CD4-positive, alpha-beta T cell treated with Interleukin-2 at 100 ng/mL for 4 hours (primary cell): ENCODE data around the gene SLAMF1.
"Not testable (repeated sequence)": the region's sequence is repeated elsewhere in the genome, so short reads cannot be mapped to it uniquely, and the experiment has no call there.

ENCODE experiments used
- DNase-seq: peaks from one replicate; pipeline ENCODE4 v3.0.0-alpha.2; 2020; ENCODE audit warnings: low spot score

SLAMF1 gene

DNA sequence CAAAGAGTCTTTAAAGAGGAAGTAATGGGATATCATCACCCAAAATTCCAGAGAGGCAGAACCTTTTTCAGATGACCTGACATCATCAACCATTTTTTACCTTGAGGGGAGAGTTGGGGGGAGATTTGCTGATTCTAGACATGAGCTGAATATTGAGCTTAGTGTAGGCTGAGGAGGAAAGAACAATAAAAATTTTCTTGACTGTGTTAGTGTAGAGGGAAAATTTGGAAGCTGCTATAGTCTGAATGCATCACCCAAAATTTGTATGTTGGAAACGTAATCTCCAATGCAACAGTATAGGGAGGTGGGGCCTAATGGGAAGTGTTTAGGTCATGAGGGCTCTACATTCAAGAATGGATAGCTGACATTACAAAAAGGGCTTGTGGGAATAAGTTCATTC, 49.8 kb downstream of the SLAMF1 start:
- no peak for DNase-seq

DNA sequence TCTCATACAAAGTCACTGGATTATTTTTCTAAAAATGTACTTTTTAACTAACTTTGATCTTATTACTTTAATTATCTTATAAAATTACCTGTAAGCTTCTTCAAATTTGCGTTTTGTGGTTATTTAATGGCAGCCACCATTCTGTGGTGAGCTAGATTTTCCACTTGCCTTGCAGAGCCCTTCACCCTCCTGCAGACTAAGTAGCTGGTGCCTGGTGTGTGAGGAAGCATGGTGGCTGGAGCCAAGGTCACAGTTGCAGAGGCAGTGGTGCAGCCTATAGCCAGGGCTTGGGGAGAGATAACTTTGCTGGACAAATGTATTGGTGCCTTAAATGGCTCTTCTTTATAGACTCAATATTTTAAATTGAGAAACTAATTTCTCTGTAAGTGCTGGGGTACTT, 56.4 kb downstream of the SLAMF1 start:
- no peak for DNase-seq

DNA sequence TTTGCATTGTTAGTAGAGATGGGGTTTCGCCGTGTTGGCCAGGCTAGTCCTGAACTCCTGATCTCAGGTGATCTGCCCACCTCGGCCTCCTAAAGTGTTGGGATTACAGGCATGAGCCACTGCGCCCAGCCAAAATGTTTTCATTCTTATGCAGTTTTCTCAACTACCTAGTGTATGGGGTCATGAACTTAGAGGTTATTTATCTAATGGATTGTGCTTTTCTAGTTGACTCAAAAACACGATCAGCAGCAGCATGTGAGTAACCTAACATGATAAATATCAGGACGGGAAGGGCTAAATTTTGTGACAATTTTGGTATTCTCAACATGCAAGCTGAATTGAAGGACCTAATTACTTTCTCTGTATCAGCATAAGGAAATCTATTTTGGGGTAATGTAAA, 58.4 kb downstream of the SLAMF1 start:
- no peak for DNase-seq

DNA sequence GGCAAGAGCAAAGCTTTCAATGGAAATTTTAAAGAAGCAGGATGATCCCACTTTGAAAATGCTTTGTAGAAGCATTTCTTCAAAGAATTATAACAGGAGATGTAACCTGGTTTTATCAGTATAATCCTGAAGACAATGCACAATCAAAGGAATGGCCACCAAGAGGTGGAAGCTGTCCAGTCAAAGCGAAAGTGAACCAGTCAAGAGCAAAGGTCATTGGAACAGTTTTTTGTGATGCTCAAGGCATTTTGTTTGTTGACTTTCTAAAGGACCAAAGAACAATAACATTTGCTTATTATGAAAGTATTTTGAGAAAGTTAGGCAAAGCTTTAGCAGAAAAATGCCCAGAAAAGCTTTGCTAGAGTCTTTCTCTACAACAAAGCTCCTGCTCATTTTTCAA, 62.1 kb downstream of the SLAMF1 start:
- DNase-seq: no peak

DNA sequence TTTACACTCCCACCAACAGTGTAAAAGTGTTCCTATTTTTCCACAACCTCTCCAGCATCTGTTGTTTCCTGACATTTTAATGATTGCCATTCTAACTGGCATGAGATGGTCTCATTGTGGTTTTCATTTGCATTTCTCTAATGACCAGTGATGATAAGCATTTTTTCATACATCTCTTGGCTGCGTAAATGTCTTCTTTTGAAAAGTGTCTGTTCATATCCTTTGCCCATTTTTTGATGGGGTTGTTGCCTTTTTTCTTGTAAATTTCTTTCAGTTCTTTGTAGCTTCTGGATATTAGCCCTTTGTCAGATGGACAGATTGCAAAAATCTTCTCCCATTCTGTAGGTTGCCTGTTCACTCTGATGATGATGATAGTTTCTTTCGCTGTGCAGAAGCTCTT, 63.9 kb downstream of the SLAMF1 start:
- DNase-seq: not testable (repeated sequence)

DNA sequence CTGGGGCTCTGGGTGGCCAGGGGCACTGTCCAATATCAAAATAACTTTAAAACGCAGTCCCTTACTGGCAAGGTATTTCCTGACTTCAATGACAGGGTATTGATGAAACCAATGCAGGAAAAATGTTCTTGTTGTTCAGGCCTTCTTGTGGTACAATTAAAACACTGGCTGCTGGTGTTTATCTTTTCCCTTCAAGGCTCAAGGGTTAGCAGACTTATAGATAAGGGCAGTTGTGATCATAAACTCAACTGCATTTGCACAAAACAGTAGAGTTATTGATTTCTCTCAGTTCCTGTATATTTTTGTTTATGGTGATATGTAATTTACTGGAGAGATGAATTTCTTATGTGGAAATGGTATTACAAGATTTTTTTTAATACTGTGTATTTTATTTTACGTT, 64.9 kb downstream of the SLAMF1 start:
- DNase-seq: no peak

DNA sequence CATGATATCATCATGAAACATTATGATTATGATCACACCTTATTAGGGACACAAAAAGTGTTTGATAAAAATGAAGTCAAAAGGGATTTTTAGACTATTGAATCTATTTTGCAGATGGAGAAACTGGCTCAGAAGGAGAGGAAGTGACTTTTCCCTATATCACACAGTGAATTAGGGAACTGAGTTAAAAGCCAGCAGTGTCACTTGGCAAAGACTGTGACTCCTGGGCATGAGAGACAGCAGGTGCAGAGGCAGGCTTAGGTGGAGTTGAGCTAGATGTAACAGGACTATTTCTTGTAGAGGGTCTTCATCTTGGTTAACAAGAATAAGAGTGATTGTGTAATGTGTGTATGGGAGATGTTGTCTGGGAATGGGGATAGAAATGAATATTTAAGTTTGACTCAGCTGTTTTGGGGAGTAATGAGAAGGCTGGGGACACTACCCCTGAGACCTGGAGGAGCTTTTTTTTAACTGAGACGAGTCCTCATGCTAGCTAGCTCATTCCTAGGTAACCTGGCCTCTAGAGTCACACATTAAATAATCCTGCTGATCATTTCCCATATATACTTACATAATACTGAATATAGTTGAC, 66.5 kb downstream of the SLAMF1 start:
- DNase-seq: no peak

DNA sequence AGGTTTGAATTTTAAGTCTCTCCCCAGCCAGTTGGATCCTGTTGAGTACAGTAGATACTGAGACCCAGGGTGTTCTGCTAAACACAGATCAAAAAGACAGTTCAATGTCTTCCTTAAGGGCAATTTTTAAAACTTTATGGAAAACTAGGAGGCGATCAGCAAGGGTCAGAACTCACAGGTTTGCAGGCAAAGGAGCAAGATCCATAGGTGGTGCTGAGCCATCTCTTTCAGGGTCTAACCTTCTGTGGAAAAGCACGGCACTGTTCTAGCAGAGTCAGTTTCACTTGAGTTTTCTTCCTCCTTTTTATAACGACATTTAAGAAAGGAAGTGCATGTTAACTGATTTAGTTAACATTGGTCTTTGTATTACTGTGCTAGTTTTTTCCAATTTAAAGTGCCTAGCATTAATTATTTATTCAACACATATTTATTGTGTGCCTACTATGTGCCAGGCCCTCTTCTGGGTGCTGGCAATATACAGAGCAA, 67.6 kb downstream of the SLAMF1 start, which contains the start of gene CD84:
TSS of gene CD84 (minus strand) at position 281 of the 486 bp plus-strand sequence. CDS start at position 222, 59 bp downstream.
- no peak for DNase-seq

DNA sequence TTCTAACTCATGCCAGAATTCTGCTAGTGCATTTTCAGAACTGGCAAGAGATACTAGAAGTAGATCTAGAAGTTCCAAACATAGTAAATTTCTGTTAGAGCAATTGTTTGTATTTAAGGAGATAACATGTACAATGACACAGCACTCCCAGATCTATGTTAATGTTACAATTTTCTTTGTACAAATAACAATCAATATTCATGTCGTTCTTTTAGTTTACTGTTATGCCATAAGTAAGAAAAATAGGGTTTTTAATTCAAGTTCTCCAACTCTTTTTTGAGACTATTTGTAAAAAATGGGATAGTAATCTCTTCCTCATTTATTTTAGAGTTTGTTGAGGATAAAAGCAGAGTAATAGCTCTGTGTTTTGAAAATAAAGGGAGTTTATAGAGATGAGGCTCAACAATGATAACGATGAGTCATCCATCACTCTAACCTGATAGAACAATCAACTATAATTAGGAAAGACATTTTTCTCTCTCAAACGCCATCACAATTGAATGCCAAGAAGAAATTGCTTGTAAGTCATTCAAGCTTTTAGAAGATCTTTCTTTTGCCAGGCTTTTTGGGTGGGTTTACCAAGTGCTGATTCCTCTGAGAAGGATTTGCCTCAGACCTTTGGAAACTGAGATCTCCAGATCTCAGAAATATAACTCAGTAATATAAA, 68.2 kb downstream of the SLAMF1 start:
- peak; percentile 47 for DNase-seq

DNA sequence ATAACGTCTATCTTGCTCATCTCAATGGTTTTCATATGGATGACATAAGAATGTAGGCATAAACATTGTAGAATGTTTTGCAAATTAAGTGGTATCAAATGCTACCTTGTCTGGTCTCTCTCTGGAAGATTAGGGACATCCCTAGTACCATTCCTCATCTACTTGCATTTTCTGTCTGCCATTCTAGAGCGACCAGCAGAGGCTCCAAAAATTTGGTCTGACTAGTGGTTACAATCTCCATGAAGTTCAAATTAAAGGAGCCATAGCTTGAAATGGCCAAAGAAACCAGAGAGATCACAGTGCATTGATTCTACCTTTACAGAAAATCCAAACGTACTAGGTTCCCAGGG, 68.7 kb downstream of the SLAMF1 start:
- no peak for DNase-seq

DNA sequence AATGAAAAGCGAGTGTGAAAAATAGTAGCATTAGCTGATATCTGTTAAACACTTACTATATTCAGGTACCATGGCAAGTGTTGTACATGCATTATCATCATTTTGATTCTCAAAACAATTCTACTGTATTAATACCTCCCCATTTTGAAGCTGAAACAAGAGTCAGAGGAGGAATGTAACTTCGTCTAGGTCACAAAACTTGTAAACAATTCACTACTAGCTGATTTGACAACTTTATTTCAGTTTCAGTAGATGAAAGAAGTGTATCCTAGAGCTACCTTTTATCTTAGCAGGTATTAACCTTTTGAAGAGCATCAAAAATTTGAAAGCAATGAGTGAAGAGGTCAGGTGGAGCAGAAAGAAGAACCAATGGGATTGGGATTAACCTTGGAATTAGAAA, 69.2 kb downstream of the SLAMF1 start:
- DNase-seq: no peak

DNA sequence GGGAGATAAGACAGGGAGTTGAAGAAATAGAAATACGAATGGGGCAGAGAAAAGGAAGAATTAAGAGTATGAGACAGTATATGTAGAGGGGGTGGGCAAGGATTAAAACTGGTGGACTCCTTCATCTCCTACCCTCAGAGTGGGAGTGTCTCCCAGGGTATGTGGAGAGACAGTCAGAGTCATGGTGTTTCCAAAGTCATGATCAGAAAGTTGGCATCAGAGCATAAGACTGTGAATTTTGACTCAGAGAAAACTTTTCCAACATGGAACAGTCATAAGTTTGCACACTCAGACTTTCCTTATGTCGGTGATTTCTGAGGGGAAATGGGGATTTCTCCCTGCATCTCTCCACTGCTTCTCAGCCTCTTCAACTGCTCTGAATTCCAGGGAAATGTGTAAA, 70.0 kb downstream of the SLAMF1 start:
- DNase-seq: no peak

DNA sequence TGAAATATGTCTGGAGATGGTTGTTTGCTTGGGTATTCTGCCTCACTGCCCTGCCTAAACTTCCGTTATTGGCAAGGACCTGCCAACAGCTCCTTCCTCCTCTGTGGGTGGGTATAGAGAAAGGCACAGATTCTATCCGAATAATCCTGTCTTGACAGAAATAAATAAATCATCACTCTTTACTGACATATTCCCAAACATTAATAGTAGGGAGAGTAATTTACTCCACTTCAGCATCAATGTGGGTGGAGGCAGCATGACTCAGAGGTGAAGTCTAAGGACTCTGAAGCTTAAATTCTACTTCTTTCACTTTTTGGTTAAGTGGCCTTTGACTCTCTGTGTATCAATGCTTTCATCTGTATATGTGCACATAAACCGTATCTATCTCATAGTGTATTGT, 70.5 kb downstream of the SLAMF1 start:
- peak; percentile 65 for DNase-seq

DNA sequence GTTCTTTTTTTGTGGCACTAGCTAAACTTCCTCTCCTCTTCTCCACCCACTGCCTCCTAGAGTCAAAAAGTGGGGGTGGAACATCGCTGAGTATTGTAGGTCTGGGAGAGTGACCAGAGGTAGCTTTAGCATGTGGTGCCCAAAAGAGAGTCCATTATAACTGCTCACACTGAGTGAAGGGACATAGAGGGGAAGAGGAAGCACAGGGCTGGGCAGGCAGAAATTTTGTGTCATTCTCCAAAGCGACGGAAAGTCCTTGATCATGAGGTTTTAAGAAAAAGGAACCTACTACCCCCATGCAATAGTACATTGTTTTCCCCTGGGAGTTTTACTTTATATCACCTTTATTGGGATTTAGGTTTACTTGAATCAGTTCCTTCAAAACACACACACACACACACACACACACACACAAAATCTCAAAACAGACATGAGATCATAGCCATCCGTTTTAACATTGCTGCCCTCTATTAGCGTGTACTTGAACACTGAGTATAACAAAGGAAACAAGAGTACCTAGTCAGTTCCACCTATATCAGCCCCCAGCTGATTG, 71.7 kb downstream of the SLAMF1 start:
- DNase-seq: peak; percentile 61

DNA sequence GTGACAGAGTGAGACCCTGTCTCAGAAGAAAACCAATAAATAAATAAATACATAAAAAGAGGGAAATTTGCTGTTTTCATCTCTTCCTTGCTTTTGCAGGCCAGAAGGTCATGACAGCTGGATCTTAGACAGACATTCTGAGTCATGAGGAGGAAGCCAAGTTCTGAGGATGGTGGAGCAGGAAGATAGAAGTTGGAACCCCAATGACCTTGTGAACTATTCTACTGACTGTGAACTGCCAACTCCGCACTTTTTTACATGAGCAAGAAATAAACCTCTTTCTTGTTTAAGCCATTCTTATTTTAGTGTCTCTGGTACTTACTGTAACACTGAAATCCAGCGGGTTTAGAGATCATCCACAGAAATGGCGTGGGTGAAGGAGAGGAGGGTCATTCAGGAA, 76.0 kb downstream of the SLAMF1 start:
- no peak for DNase-seq

DNA sequence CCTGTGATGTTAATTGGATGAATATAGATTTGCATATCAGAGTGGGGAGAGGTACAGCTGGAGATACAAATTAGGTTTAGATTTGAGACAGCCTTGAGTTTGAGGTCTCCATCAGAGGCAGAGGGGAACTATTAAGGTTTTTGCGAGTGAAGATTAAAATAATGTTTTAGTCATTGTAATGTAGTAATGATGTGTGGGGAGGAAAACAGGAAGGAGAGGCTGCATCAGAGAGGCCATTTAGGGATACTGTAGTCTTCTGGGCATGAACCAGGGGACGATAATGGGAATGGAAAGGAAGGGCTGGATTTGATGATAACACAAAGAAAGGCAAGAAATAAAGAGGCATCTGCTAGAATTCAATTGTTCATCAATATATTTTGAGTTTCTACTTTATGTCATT, 77.0 kb downstream of the SLAMF1 start:
- no peak for DNase-seq

DNA sequence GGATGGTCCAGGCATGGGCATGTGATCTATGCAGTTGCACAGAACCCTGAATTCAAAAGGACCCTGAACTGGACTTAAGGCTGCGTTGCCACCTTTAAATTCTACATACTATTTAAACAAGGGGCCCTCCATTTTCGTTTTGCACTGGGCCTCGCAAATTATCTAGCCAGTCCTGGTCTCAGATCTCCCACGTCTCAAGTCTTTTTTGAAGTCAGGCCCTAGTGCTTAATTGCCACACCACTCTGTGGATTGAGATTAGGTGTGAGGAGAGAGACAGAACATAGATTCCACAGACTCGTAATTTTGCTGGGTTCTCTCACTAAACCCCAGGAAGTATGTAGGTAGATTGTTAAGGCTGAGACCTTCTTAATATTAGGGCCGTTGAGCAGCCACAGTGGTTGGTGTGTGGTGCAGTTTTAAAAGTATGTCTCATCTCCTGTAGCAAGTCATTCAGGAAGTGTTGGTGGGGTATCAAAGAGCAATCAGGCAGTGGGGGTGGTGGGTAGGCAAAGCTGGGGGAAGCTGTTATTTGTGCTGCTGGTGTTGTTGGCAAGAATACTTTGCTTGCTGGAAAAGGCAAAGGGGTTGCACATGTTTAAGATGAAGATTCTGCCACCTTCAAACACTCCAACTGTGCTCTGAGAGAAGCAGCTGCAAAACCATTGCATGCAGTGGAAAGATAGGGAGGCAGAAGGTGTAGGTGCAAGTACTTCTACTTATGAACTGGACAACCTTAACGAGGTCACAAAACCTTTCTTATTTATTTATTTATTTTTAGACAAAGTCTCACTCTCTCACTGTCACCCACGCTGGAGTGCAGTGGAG, 78.8 kb downstream of the SLAMF1 start:
- peak; percentile 90 for DNase-seq

DNA sequence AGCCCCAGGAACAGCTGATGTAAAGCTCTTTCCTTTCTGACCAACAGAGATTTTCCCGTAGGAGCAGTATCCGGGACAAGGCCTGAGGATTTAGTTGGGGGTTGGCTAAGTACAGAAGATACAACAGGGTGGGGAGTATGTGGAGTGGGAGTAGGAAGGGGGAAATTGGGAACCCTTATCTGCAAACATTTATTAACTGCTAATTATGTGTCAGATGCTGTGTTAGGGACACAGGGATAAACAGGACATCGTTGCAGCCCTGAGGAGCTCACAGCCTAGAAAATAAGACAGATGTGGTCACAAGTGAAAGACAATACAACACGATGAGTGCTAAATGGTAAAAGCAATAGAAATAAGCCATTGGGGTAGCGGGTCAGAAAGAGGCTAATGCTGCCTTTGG, 79.5 kb downstream of the SLAMF1 start:
- DNase-seq: no peak

DNA sequence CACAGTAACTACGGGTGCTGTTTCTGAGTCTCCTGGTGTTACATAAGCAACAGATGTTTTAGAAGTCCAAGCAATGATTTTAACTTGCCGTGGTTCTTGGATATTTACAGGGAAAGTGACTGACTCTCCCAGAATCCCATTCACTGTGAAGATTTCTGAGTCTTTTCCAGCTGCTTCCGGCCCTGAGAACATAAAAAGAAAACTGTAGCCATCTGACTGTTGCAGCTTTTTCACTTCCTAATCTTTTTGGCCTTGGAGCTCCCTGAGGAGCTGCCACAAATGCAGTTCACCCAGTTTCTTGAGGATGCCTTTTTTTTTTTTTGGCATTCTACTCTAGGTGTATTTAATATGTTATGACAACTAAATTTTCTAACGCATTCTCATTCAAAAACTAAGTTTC, 81.3 kb downstream of the SLAMF1 start:
- DNase-seq: no peak

DNA sequence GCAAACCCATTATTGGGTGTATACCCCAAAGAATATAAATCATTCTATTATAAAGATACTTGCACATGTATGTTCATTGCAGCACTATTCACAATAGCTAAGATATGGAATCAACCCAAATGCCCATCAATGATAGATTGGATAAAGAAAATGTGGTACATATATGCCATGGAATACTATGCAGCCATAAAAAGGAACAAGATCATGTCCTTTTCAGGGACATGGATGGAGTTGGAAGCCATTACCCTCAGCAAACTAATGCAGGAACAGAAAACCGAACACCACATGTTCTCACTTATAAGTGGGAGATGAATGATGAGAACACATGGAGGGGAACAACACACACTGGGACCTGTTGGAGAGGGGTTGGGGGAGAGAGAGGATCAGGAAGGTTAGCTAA, 83.6 kb downstream of the SLAMF1 start:
- not testable (repeated sequence) for DNase-seq

DNA sequence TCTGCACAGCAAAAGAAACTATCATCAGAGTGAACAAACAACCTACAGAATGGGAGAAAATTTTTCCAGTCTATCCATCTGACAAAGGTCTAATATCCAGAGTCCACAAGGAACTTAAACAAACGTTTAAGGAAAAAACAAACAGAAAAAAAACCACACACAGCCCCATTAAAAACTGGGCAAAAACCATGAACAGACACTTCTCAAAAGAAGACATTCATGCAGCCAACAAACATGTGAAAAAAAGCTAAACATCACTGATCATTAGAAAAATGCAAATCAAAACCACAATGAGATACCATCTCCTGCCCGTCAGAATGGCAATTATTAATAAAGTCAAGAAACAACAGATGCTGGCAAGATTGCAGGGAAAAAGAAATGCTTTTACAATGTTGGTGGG, 84.1 kb downstream of the SLAMF1 start:
- DNase-seq: not testable (repeated sequence)

DNA sequence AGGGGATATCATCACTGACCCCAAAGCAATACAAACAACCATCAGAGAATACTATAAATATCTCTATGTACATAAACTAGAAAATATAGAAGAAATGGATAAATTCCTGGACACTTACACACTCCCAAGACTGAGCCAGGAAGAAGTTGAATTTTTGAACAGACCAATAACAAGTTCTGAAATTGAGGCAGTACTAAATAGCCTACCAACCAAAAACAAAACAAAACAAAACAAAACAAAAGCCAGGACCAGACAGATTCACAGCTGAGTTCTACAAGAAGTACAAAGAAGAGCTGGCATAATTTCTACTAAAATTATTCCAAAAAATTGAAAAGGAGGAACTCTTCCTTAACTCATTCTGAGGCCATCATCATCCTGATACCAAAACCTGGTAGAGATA, 86.0 kb downstream of the SLAMF1 start:
- no peak for DNase-seq
